Prostate gland (tissue), 2 donors: ENCODE measurements around the gene MYO15B. TPM values are rescaled to one million over a fixed set of nuclear protein-coding genes. Genes with fewer than 3 reads are reported as not detected.

Experiments used
- DNase-seq: peaks from one replicate; pipeline ENCODE4 v3.0.0-alpha.2; 2019; ENCODE audit warnings: low spot score
- H3K27ac ChIP-seq, 2 donors: fragments of 200-600 bp; sonication (generic); 2 replicates each; pipeline ENCODE4 v1.5.1; 2017 to 2019
- H3K27me3 ChIP-seq: fragments of 200-600 bp; sonication (generic); replicated peaks from 2 replicates; pipeline ENCODE4 v1.5.1; 2019; ENCODE audit not compliant: insufficient read depth
- H3K36me3 ChIP-seq, 2 donors: fragments of 200-600 bp; sonication (generic); 1 replicate in 1 of 2; 2 replicates in 1 of 2; pipeline versions ENCODE4 v1.5.1 to v1.8.1; 2017 to 2019
- H3K4me1 ChIP-seq: fragments of 200-600 bp; sonication (generic); replicated peaks from 2 replicates; pipeline ENCODE4 v1.5.1; 2019
- H3K4me3 ChIP-seq, 2 donors: fragments of 200-600 bp; sonication (generic); 2 replicates each; pipeline ENCODE4 v1.5.1; 2017 to 2019
- H3K9me3 ChIP-seq: fragments of 200-600 bp; sonication (generic); 2 replicates; pipeline ENCODE4 v1.5.1; 2017
- CTCF ChIP-seq, 4 experiments: fragments of 200-600 bp in 2 of 4; fragments of 450-650 bp in 2 of 4; sonication (generic) in 2 of 4; IDR thresholded peaks; 1 replicate in 3 of 4; 2 replicates in 1 of 4; pipeline ENCODE4 v1.5.1; 2016 to 2019; ENCODE audit warnings: antibody characterized with exemption in 4 of 4, mild to moderate bottlenecking in 2 of 4, moderate library complexity in 2 of 4
- POLR2A ChIP-seq: fragments of 450-650 bp; IDR thresholded peaks from one replicate; pipeline ENCODE4 v1.6.1; 2016; ENCODE audit warnings: antibody characterized with exemption, mild to moderate bottlenecking
- POLR2AphosphoS5 ChIP-seq: sonication (generic); formaldehyde crosslinking; IDR thresholded peaks from one replicate; pipeline ENCODE4 v1.6.1; 2017; ENCODE audit warnings: antibody characterized with exemption
- WGBS: methylation state at CpG from one replicate; pipeline ENCODE4 v1.1.5; 2018; 5-methylcytosine and 5-hydroxymethylcytosine counted together
- intact Hi-C: fragments of 100-400 bp; cut with DNase I; formaldehyde crosslinking; loops from one replicate; pipeline ENCODE4 v1.14.2; 2022
- total RNA-seq, 2 donors: library from RNA; depleted of rRNA; stranded (reverse); fragments of >200 nt; gene quantifications; one replicate each; pipeline ENCODE4 v1.1.0, GENCODE V29; 2016

The MYO15B gene
- total RNA-seq, 2 donors from 2014 or later, result 86.5 to 214 TPM

- Histone ChIP-seq H3K36me3 (peaks cover 0 to 3% of the 10 kb centered on the region in 2 donors), H3K4me1 (no peaks in the 10 kb centered on the region), H3K27me3 (no peaks in the 10 kb centered on the region), H3K4me3 (no peak overlapping the region), H3K9me3 (no peaks in the 10 kb centered on the region), H3K27ac (no peak overlapping the region)
- DNase-seq, result no peak
- TF ChIP-seq POLR2AphosphoS5 (no peak), POLR2A (no peak), CTCF (IDR thresholded peaks at IDR 0.05) (no peak)
- 89% methylated on average over 12 of the region's 12 CpGs for WGBS
- intact Hi-C loops, result no loop called here
Measured at GRCh38 chr17:75624021-75624420, 36.4 kb downstream of the MYO15B start.

GRCh38 chr17:75624714-75625345 lies 37.2 kb downstream of the MYO15B start:
- H3K36me3 ChIP-seq, result peaks cover 0 to 3% of the 10 kb centered on the region in 2 donors

GRCh38 chr17:75625813-75626486 lies 38.4 kb downstream of the MYO15B start:
- H3K27ac ChIP-seq, result no peak overlapping the region
- intact Hi-C loops, result no loop called here
- WGBS, result 85% methylated on average over 8 of the region's 15 CpGs
- no peaks in the 10 kb centered on the region for H3K9me3 ChIP-seq
- DNase-seq, result no peak
- H3K4me1 ChIP-seq, result no peaks in the 10 kb centered on the region
- no peak for TF ChIP-seq POLR2AphosphoS5
- peak in 2 of 4 experiments; percentile 24 to 45 for TF ChIP-seq CTCF (IDR thresholded peaks at IDR 0.05)
- no peak for TF ChIP-seq POLR2A
- H3K36me3 ChIP-seq, result peaks cover 0 to 3% of the 10 kb centered on the region in 2 donors
- H3K27me3 ChIP-seq, result no peaks in the 10 kb centered on the region
- H3K4me3 ChIP-seq, result no peak overlapping the region

More at GRCh38 chr17:75624714-75625345, 37.2 kb downstream of the MYO15B start:
- Histone ChIP-seq H3K9me3 (no peaks in the 10 kb centered on the region), H3K4me1 (no peaks in the 10 kb centered on the region), H3K4me3 (no peak overlapping the region), H3K27me3 (no peaks in the 10 kb centered on the region), H3K27ac (no peak overlapping the region)
- intact Hi-C loops, result no loop called here
- WGBS, result 85% methylated on average over 23 of the region's 23 CpGs
- no peak for TF ChIP-seq POLR2A
- no peak for DNase-seq

GRCh38 chr17:75626496-75627038 lies 39.0 kb downstream of the MYO15B start:
- H3K27ac ChIP-seq, result no peak overlapping the region
- DNase-seq, result no peak
- H3K4me3 ChIP-seq, result no peak overlapping the region
- TF ChIP-seq CTCF (IDR thresholded peaks at IDR 0.05) (no peak), POLR2AphosphoS5 (no peak), POLR2A (no peak)
- WGBS, result 69% methylated on average over 11 of the region's 11 CpGs
- H3K36me3 ChIP-seq, result peaks cover 0 to 3% of the 10 kb centered on the region in 2 donors
- intact Hi-C loops, result no loop called here
- H3K4me1 ChIP-seq, result no peaks in the 10 kb centered on the region
- H3K27me3 ChIP-seq, result no peaks in the 10 kb centered on the region
- no peaks in the 10 kb centered on the region for H3K9me3 ChIP-seq

GRCh38 chr17:75627094-75627493 lies 39.5 kb downstream of the MYO15B start:
- 96% methylated on average over 10 of the region's 10 CpGs for WGBS
- TF ChIP-seq POLR2A (no peak), POLR2AphosphoS5 (no peak), CTCF (IDR thresholded peaks at IDR 0.05) (no peak)
- no peak for DNase-seq
- intact Hi-C loops, result no loop called here
- H3K27ac ChIP-seq, result no peak overlapping the region
- no peak overlapping the region for H3K4me3 ChIP-seq
- no peaks in the 10 kb centered on the region for H3K27me3 ChIP-seq
- no peaks in the 10 kb centered on the region for H3K9me3 ChIP-seq
- no peaks in the 10 kb centered on the region for H3K4me1 ChIP-seq
- H3K36me3 ChIP-seq, result peaks cover 0 to 3% of the 10 kb centered on the region in 2 donors
